ENCODE data around the gene KCNJ16. TPM values are rescaled to one million over a fixed set of nuclear protein-coding genes. Genes with fewer than 3 reads are reported as not detected.

Gene KCNJ16
- total and polyA plus RNA-seq, 7 experiments from 2014 or later = not detected

DNA sequence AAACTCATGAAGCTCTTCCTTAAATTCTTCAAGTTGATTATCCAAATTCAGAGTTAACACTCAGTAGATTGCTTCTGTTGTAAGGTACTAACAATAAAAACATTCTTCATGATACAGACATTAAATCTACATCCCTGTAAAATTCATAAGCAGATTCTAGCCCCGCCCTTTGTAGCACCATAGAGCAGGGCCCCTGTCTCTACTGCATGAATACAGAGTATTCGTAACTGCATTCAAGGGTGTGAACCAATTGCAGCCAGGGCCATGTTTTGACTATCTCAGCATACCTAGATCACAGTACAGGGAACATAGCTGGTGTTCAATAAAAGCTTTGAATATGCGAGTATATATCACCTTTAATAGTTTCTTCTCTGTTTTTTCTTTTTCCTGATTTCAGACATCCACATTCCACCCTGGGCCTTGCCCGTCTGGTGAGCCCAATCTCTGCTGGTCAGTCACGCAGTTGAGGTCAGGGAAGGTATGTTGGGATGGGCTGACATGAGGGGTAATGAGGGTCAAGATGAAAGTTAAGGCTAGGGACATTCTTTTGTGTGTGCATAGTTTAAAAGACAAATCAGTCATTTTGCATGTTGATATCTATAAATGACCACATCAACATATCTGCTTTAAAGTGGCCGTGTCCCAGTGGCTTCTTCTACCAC is 33.0 kb downstream of the KCNJ16 start:
- Mint-ChIP-seq H3K27me3 (peaks cover 4 to 27% (median 11%) of the 10 kb centered on the region in 5 donors), H3K4me3 (no peak overlapping the region)

DNA sequence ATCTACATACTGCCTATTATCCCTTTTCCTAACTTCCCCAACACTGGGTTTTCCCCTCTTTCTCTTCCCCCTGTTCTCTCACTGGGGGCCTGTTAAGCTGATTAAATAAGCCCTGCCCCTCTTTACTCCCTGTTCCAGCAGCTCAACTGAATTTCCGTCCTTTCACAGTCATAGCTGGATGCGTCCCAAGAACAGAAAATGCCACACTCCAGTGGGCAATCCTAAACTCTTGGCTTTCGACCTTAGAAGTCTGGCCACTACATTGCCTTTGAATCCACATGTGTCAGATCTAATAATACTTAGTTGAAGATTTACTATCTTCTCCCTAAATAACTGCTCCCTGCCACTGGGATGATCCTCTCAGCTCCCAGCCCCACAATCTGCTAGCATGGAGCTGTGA is 34.5 kb downstream of the KCNJ16 start:
- H3K27ac Mint-ChIP-seq = no peak overlapping the region
- H3K9me3 Mint-ChIP-seq = peaks cover 0 to 4% (median 0%) of the 10 kb centered on the region in 11 donors
- H3K27me3 Mint-ChIP-seq = peaks cover 4 to 23% (median 11%) of the 10 kb centered on the region in 5 donors
- no peaks in the 10 kb centered on the region for H3K9me3 ChIP-seq (ENCODE audit: control insufficient read depth in 2 of 3, low read length in 3 of 3)
- ChIA-PET POLR2A (no interaction called here), CTCF (no interaction called here)
- no peaks in the 10 kb centered on the region for H3K27me3 ChIP-seq (ENCODE audit: control insufficient read depth in 2 of 2, insufficient read depth in 2 of 2, low read length in 2 of 2)
- no peaks in the 10 kb centered on the region for H3K36me3 Mint-ChIP-seq
- no peaks in the 10 kb centered on the region for H3K4me1 ChIP-seq (ENCODE audit: control insufficient read depth in 2 of 2, insufficient read depth in 2 of 2, low read length in 2 of 2)
- intact Hi-C loops (cut with micrococcal nuclease) = no loop called here
- no peak overlapping the region for H3K4me3 Mint-ChIP-seq
- H3K36me3 ChIP-seq (ENCODE audit: control insufficient read depth in 2 of 3, insufficient read depth in 3 of 3, low read length in 3 of 3) = no peaks in the 10 kb centered on the region
- ATAC-seq = no peak
- H3K27ac ChIP-seq (ENCODE audit: low read depth, low read length) = no peak overlapping the region
- no peak overlapping the region for H3K4me3 ChIP-seq (ENCODE audit: low read length)
- H3K4me1 Mint-ChIP-seq = no peaks in the 10 kb centered on the region
- no peak for DNase-seq

More for the DNA sequence above, 33.0 kb downstream of the KCNJ16 start:
- Histone ChIP-seq H3K9me3 (ENCODE audit: control insufficient read depth in 2 of 3, low read length in 3 of 3) (no peaks in the 10 kb centered on the region), H3K36me3 (ENCODE audit: control insufficient read depth in 2 of 3, insufficient read depth in 3 of 3, low read length in 3 of 3) (no peaks in the 10 kb centered on the region), H3K27ac (ENCODE audit: low read depth, low read length) (no peak overlapping the region), H3K4me1 (ENCODE audit: control insufficient read depth in 2 of 2, insufficient read depth in 2 of 2, low read length in 2 of 2) (no peaks in the 10 kb centered on the region), H3K27me3 (ENCODE audit: control insufficient read depth in 2 of 2, insufficient read depth in 2 of 2, low read length in 2 of 2) (no peaks in the 10 kb centered on the region), H3K4me3 (ENCODE audit: low read length) (no peak overlapping the region)
- no peak for DNase-seq
- ATAC-seq = no peak
- POLR2A ChIA-PET = no interaction called here
- CTCF ChIA-PET = no interaction called here
- intact Hi-C loops (cut with micrococcal nuclease) = no loop called here
- peaks cover 0 to 4% (median 0%) of the 10 kb centered on the region in 11 donors for H3K9me3 Mint-ChIP-seq
- H3K4me1 Mint-ChIP-seq = no peaks in the 10 kb centered on the region
- H3K27ac Mint-ChIP-seq = no peak overlapping the region
- no peaks in the 10 kb centered on the region for H3K36me3 Mint-ChIP-seq

DNA sequence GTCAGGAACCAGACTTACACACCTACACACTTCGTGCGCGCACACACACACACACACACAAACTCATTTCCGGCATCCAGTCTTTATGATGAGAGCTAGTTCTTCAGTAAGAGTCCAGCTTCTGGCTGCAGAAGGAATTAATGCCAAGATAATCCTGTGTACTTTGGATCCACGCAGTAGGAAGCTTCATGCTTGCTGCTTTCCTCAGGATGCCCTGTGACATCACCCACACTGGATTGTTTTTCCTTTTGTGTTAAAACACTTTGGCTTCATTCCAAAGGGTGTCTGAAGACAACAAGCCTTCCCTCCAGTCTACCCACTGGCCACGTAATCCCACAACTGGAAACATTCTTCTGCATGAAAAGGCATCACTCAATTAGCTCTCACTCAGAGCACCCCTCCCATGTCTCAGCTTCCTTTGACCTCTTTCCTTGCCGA is 35.4 kb downstream of the KCNJ16 start:
- Mint-ChIP-seq H3K4me1 (no peaks in the 10 kb centered on the region), H3K4me3 (no peak overlapping the region), H3K36me3 (no peaks in the 10 kb centered on the region), H3K9me3 (peaks cover 0 to 4% (median 0%) of the 10 kb centered on the region in 11 donors), H3K27ac (no peak overlapping the region), H3K27me3 (peaks cover 4 to 19% (median 11%) of the 10 kb centered on the region in 5 donors)
- POLR2A ChIA-PET = no interaction called here
- Histone ChIP-seq H3K27ac (ENCODE audit: low read depth, low read length) (no peak overlapping the region), H3K4me3 (ENCODE audit: low read length) (no peak overlapping the region), H3K27me3 (ENCODE audit: control insufficient read depth in 2 of 2, insufficient read depth in 2 of 2, low read length in 2 of 2) (no peaks in the 10 kb centered on the region), H3K9me3 (ENCODE audit: control insufficient read depth in 2 of 3, low read length in 3 of 3) (no peaks in the 10 kb centered on the region), H3K4me1 (ENCODE audit: control insufficient read depth in 2 of 2, insufficient read depth in 2 of 2, low read length in 2 of 2) (no peaks in the 10 kb centered on the region), H3K36me3 (ENCODE audit: control insufficient read depth in 2 of 3, insufficient read depth in 3 of 3, low read length in 3 of 3) (no peaks in the 10 kb centered on the region)
- ATAC-seq (no peak), DNase-seq (no peak)
- CTCF ChIA-PET = no interaction called here
- intact Hi-C loops (cut with micrococcal nuclease) = no loop called here

DNA sequence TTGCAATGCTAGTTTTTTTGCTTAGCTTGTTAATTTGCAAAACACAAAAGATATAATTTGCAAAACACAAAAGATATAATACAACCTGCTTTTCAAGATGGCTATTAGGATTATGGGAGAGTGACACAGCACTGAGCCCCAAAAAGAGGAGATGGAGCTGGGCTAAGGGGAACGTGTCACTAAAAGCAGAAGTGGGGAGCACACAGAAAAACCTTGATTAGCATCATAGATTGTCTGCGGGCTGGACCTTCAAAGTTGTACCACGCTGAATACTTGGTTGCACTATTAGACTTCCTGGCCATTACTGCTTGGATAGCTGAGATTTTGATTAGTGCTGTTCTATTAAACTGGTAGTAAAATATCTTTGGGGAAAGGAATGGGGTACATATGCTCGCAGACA is 36.2 kb downstream of the KCNJ16 start:
- H3K36me3 ChIP-seq (ENCODE audit: control insufficient read depth in 2 of 3, insufficient read depth in 3 of 3, low read length in 3 of 3) = no peaks in the 10 kb centered on the region
- ChIA-PET POLR2A (no interaction called here), CTCF (no interaction called here)
- no peak overlapping the region for H3K4me3 ChIP-seq (ENCODE audit: low read length)
- no peaks in the 10 kb centered on the region for H3K27me3 ChIP-seq (ENCODE audit: control insufficient read depth in 2 of 2, insufficient read depth in 2 of 2, low read length in 2 of 2)
- no peak for DNase-seq
- no peak overlapping the region for H3K27ac Mint-ChIP-seq
- H3K9me3 ChIP-seq (ENCODE audit: control insufficient read depth in 2 of 3, low read length in 3 of 3) = no peaks in the 10 kb centered on the region
- H3K27me3 Mint-ChIP-seq = peaks cover 4 to 19% (median 13%) of the 10 kb centered on the region in 5 donors
- H3K4me3 Mint-ChIP-seq = no peak overlapping the region
- no peaks in the 10 kb centered on the region for H3K4me1 ChIP-seq (ENCODE audit: control insufficient read depth in 2 of 2, insufficient read depth in 2 of 2, low read length in 2 of 2)
- peak; percentile 69 for ATAC-seq
- peaks cover 0 to 4% (median 0%) of the 10 kb centered on the region in 11 donors for H3K9me3 Mint-ChIP-seq
- no peak overlapping the region for H3K27ac ChIP-seq (ENCODE audit: low read depth, low read length)
- H3K36me3 Mint-ChIP-seq = no peaks in the 10 kb centered on the region
- H3K4me1 Mint-ChIP-seq = no peaks in the 10 kb centered on the region
- intact Hi-C loops (cut with micrococcal nuclease) = no loop called here

DNA sequence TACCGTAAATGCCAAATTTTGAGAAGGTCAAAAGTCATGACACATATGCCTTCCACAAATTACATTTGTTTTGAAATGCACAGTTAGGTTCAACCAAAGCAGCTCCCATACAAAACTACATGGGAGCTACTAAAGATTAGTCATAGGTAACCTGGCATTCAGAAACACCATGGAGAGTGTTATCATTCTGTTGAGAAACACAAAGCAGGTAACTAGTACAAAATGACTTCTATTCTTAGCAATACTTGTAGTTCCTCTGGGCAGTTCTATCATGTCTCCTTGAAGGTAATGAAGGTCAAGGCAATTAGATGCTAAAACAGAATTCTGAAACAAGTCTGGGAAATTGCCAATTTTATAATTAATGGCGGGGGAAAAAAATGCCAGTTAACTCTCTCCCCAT is 39.4 kb downstream of the KCNJ16 start:
- Histone ChIP-seq H3K4me1 (ENCODE audit: control insufficient read depth in 2 of 2, insufficient read depth in 2 of 2, low read length in 2 of 2) (no peaks in the 10 kb centered on the region), H3K27ac (ENCODE audit: low read depth, low read length) (no peak overlapping the region), H3K4me3 (ENCODE audit: low read length) (no peak overlapping the region), H3K36me3 (ENCODE audit: control insufficient read depth in 2 of 3, insufficient read depth in 3 of 3, low read length in 3 of 3) (no peaks in the 10 kb centered on the region), H3K27me3 (ENCODE audit: control insufficient read depth in 2 of 2, insufficient read depth in 2 of 2, low read length in 2 of 2) (peaks cover 0 to 3% of the 10 kb centered on the region in 2 donors), H3K9me3 (ENCODE audit: control insufficient read depth in 2 of 3, low read length in 3 of 3) (no peaks in the 10 kb centered on the region)
- H3K27ac Mint-ChIP-seq = no peak overlapping the region
- no peaks in the 10 kb centered on the region for H3K36me3 Mint-ChIP-seq
- no peak for DNase-seq
- peaks cover 0 to 7% (median 2%) of the 10 kb centered on the region in 11 donors for H3K9me3 Mint-ChIP-seq
- no peak overlapping the region for H3K4me3 Mint-ChIP-seq
- no peak for ATAC-seq
- CTCF ChIA-PET = no interaction called here
- peaks cover 2 to 15% (median 12%) of the 10 kb centered on the region in 5 donors for H3K27me3 Mint-ChIP-seq
- POLR2A ChIA-PET = no interaction called here
- no peaks in the 10 kb centered on the region for H3K4me1 Mint-ChIP-seq
- intact Hi-C loops (cut with micrococcal nuclease) = no loop called here

DNA sequence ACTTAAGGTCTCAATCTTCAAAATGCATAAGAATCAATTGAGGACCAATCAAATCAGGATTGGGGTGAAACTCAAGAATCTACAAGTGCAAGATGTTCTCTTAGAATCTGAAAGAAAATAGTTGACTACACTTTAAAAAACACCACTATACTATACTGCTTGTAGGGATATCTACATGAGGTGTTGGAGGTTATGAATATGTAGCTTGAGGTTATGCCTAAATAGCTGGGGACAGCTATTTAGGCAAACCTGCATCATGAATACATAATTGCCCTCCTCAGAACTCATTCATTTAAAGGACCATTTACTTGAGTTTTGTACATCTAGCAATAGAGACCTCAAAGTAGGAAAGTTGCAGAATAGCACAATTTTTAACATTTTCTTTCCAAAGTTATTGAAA is 40.1 kb downstream of the KCNJ16 start:
- Mint-ChIP-seq H3K27me3 (peaks cover 0 to 10% (median 7%) of the 10 kb centered on the region in 5 donors), H3K36me3 (no peaks in the 10 kb centered on the region), H3K4me1 (peaks cover 0 to under 1% (median 0%) of the 10 kb centered on the region in 7 donors), H3K27ac (no peak overlapping the region), H3K9me3 (peaks cover 0 to 13% (median 4%) of the 10 kb centered on the region in 11 donors), H3K4me3 (no peak overlapping the region)
- no peak overlapping the region for H3K4me3 ChIP-seq (ENCODE audit: low read length)
- peaks cover 0 to 3% of the 10 kb centered on the region in 2 donors for H3K27me3 ChIP-seq (ENCODE audit: control insufficient read depth in 2 of 2, insufficient read depth in 2 of 2, low read length in 2 of 2)
- no peaks in the 10 kb centered on the region for H3K9me3 ChIP-seq (ENCODE audit: control insufficient read depth in 2 of 3, low read length in 3 of 3)
- ChIA-PET CTCF (no interaction called here), POLR2A (no interaction called here)
- H3K4me1 ChIP-seq (ENCODE audit: control insufficient read depth in 2 of 2, insufficient read depth in 2 of 2, low read length in 2 of 2) = no peaks in the 10 kb centered on the region
- no peak for ATAC-seq
- no peaks in the 10 kb centered on the region for H3K36me3 ChIP-seq (ENCODE audit: control insufficient read depth in 2 of 3, insufficient read depth in 3 of 3, low read length in 3 of 3)
- H3K27ac ChIP-seq (ENCODE audit: low read depth, low read length) = no peak overlapping the region
- intact Hi-C loops (cut with micrococcal nuclease) = no loop called here
- DNase-seq = no peak

DNA sequence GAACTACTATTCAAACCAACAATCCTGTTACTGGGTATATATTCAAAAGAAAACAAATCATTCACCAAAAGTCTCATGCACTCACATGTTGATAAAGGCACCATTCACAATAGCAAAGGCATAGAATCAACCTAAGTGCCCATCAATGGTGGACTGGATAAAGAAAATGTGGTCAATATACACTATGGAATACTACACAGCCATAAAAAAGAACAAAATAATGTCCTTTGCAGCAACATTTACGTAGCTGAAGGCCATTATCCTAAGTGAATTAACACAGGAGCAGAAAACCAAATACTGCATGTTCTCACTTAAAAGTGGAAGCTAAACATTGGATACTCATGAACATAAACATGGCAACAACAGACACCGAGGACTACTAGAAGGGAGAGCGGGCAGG is 41.9 kb downstream of the KCNJ16 start:
- H3K9me3 Mint-ChIP-seq = peaks cover 0 to 18% (median 6%) of the 10 kb centered on the region in 11 donors
- CTCF ChIA-PET = no interaction called here

More for the DNA sequence above, 41.9 kb downstream of the KCNJ16 start:
- POLR2A ChIA-PET = no interaction called here
- Mint-ChIP-seq H3K4me3 (no peak overlapping the region), H3K27ac (no peak overlapping the region), H3K4me1 (peaks cover 0 to 4% (median 0%) of the 10 kb centered on the region in 7 donors), H3K36me3 (no peaks in the 10 kb centered on the region), H3K27me3 (peaks cover 0 to 7% (median 0%) of the 10 kb centered on the region in 5 donors)
- DNase-seq (no peak), ATAC-seq (no peak)
- Histone ChIP-seq H3K4me1 (ENCODE audit: control insufficient read depth in 2 of 2, insufficient read depth in 2 of 2, low read length in 2 of 2) (no peaks in the 10 kb centered on the region), H3K27me3 (ENCODE audit: control insufficient read depth in 2 of 2, insufficient read depth in 2 of 2, low read length in 2 of 2) (peaks cover 0 to 3% of the 10 kb centered on the region in 2 donors), H3K4me3 (ENCODE audit: low read length) (no peak overlapping the region), H3K36me3 (ENCODE audit: control insufficient read depth in 2 of 3, insufficient read depth in 3 of 3, low read length in 3 of 3) (no peaks in the 10 kb centered on the region), H3K27ac (ENCODE audit: low read depth, low read length) (no peak overlapping the region), H3K9me3 (ENCODE audit: control insufficient read depth in 2 of 3, low read length in 3 of 3) (no peaks in the 10 kb centered on the region)
- intact Hi-C loops (cut with micrococcal nuclease) = no loop called here
